CD4-positive, alpha-beta T cell (primary cell): ENCODE measurements around the gene LRRC58. TPM values are rescaled to one million over a fixed set of nuclear protein-coding genes. Genes with fewer than 3 reads are reported as not detected.

Source experiments
- ATAC-seq: fragments of 200-7000 bp; cut with Tn5 transposase; one replicate; pipeline ENCODE4 v1.10.0; 2022; ENCODE audit warnings: mild to moderate bottlenecking; ENCODE audit not compliant: poor library complexity
- CTCF ChIA-PET: fragments of 350-600 bp; sonication (Branson Sonifier 250); formaldehyde crosslinking; loops from one replicate; lab custom pipeline; 2021; ENCODE audit warnings: antibody characterized with exemption, inconsistent platforms; lab: Charles Lee
- POLR2A ChIA-PET: fragments of 350-600 bp; sonication (Branson Sonifier 250); formaldehyde crosslinking; loops from one replicate; lab custom pipeline; 2021; ENCODE audit warnings: antibody characterized with exemption, inconsistent platforms; lab: Charles Lee
- DNase-seq, 14 experiments: peaks; one replicate each; pipeline ENCODE4 v3.0.0-alpha.2; 2013 to 2020; ENCODE audit warnings: mixed read lengths in 2 of 14
- H3K27ac ChIP-seq, 2 donors: one replicate each; pipeline versions ENCODE4 v1.5.1 to v1.7.0; 2013; ENCODE audit warnings: low read length in 2 of 2, low read depth in 1 of 2, mild to moderate bottlenecking in 1 of 2
- H3K27me3 ChIP-seq, 2 experiments: 1 replicate in 1 of 2; 2 replicates in 1 of 2; pipeline versions ENCODE4 v1.6.1 to v1.7.0; 2013; ENCODE audit warnings: low read length in 2 of 2, control low read depth in 1 of 2, mild to moderate bottlenecking in 1 of 2, moderate library complexity in 1 of 2; ENCODE audit not compliant: insufficient read depth in 2 of 2, control insufficient read depth in 1 of 2
- H3K36me3 ChIP-seq: one replicate; pipeline ENCODE4 v1.6.1; 2013; ENCODE audit warnings: low read length, control low read depth; ENCODE audit not compliant: insufficient read depth
- H3K4me1 ChIP-seq: one replicate; pipeline ENCODE4 v1.6.1; 2013; ENCODE audit warnings: low read length, control low read depth; ENCODE audit not compliant: insufficient read depth
- H3K4me3 ChIP-seq: one replicate; pipeline ENCODE4 v1.5.1; 2013; ENCODE audit warnings: mild to moderate bottlenecking, low read length, moderate library complexity
- H3K9me3 ChIP-seq, 2 experiments: 1 replicate in 1 of 2; 2 replicates in 1 of 2; pipeline versions ENCODE4 v1.6.1 to v1.7.0; 2013; ENCODE audit warnings: low read length in 2 of 2, mild to moderate bottlenecking in 2 of 2, control low read depth in 1 of 2, moderate library complexity in 1 of 2; ENCODE audit not compliant: control insufficient read depth in 1 of 2, insufficient read depth in 1 of 2
- H3K27ac Mint-ChIP-seq: one replicate; pipeline ENCODE4 v1.8.0; 2020; ENCODE audit warnings: mixed read lengths
- H3K27me3 Mint-ChIP-seq: one replicate; pipeline ENCODE4 v1.8.0; 2021; ENCODE audit warnings: mixed read lengths
- H3K36me3 Mint-ChIP-seq: one replicate; pipeline ENCODE4 v1.8.0; 2021; ENCODE audit warnings: low read depth, mixed read lengths
- H3K4me1 Mint-ChIP-seq: one replicate; pipeline ENCODE4 v1.8.0; 2021; ENCODE audit warnings: low read depth, mixed read lengths
- H3K4me3 Mint-ChIP-seq: one replicate; pipeline ENCODE4 v1.8.0; 2020; ENCODE audit warnings: mild to moderate bottlenecking, mixed read lengths
- H3K9me3 Mint-ChIP-seq: one replicate; pipeline ENCODE4 v1.8.0; 2020; ENCODE audit warnings: mixed read lengths
- CTCF ChIP-seq: fragments of 200-600 bp; IDR thresholded peaks from one replicate; pipeline ENCODE4 v1.8.0; 2022; ENCODE audit warnings: antibody characterized with exemption, mild to moderate bottlenecking
- intact Hi-C, 2 experiments: fragments of 100-400 bp; cut with DNase I in 1 of 2; cut with micrococcal nuclease in 1 of 2; formaldehyde crosslinking; loops; one replicate each; pipeline versions ENCODE4 v1.15.1 to v1.9.0; 2023 to 2025; cut with DNase I, micrococcal nuclease
- total RNA-seq, 174 experiments: library from RNA in 2 of 174; stranded (reverse) in 2 of 174; gene quantifications; one replicate each; pipeline ENCODE4 v1.2.3 and lab custom pipeline; 2021 to 2026

The LRRC58 gene
- total RNA-seq, 2 experiments from 2014 or later, result 16.6 to 17.7 TPM

GRCh38 chr3:120368172-120368571 is 19.0 kb upstream of the LRRC58 start:
- Mint-ChIP-seq H3K27me3 (peaks cover 24% of the 10 kb centered on the region), H3K36me3 (no peaks in the 10 kb centered on the region), H3K27ac (no peak overlapping the region), H3K9me3 (no peaks in the 10 kb centered on the region), H3K4me3 (no peak overlapping the region), H3K4me1 (no peaks in the 10 kb centered on the region)
- ATAC-seq (no peak), DNase-seq (no peak)
- Histone ChIP-seq H3K4me1 (no peaks in the 10 kb centered on the region), H3K4me3 (no peak overlapping the region), H3K9me3 (no peaks in the 10 kb centered on the region), H3K27ac (no peak overlapping the region), H3K36me3 (no peaks in the 10 kb centered on the region), H3K27me3 (no peaks in the 10 kb centered on the region)
- intact Hi-C loops, result loop anchor here in 1 of 2 experiments (5.0 kb wide), 1 partner anchor 71 kb away; no protein-coding TSS in a partner anchor
- POLR2A ChIA-PET, result no interaction called here
- CTCF ChIA-PET, result no interaction called here
- TF ChIP-seq CTCF, result no peak

- TF ChIP-seq CTCF, result no peak
- no peaks in the 10 kb centered on the region for H3K27me3 ChIP-seq
- no peaks in the 10 kb centered on the region for H3K4me1 ChIP-seq
- intact Hi-C loops, result loop anchor here in 1 of 2 experiments (5.0 kb wide), 1 partner anchor 68 kb away; no protein-coding TSS in a partner anchor
- DNase-seq, result no peak
- no peak overlapping the region for H3K4me3 ChIP-seq
- ChIA-PET CTCF (no interaction called here), POLR2A (no interaction called here)
- Mint-ChIP-seq H3K9me3 (no peaks in the 10 kb centered on the region), H3K4me1 (no peaks in the 10 kb centered on the region), H3K27me3 (peaks cover 36% of the 10 kb centered on the region), H3K4me3 (no peak overlapping the region), H3K27ac (no peak overlapping the region), H3K36me3 (no peaks in the 10 kb centered on the region)
- H3K36me3 ChIP-seq, result no peaks in the 10 kb centered on the region
- H3K27ac ChIP-seq, result no peak overlapping the region
- ATAC-seq, result no peak
- H3K9me3 ChIP-seq, result no peaks in the 10 kb centered on the region
Observed at GRCh38 chr3:120364821-120365220, 15.7 kb upstream of the LRRC58 start.

- DNase-seq (no peak), ATAC-seq (no peak)
- Mint-ChIP-seq H3K4me3 (no peak overlapping the region), H3K27me3 (peaks cover 36% of the 10 kb centered on the region), H3K9me3 (no peaks in the 10 kb centered on the region), H3K36me3 (no peaks in the 10 kb centered on the region), H3K4me1 (no peaks in the 10 kb centered on the region), H3K27ac (no peak overlapping the region)
- intact Hi-C loops, result no loop called here
- POLR2A ChIA-PET, result no interaction called here
- H3K27me3 ChIP-seq, result no peaks in the 10 kb centered on the region
- no peaks in the 10 kb centered on the region for H3K36me3 ChIP-seq
- CTCF ChIA-PET, result no interaction called here
- H3K4me1 ChIP-seq, result no peaks in the 10 kb centered on the region
- H3K9me3 ChIP-seq, result no peaks in the 10 kb centered on the region
- no peak for TF ChIP-seq CTCF
- no peak overlapping the region for H3K27ac ChIP-seq
- H3K4me3 ChIP-seq, result no peak overlapping the region
Observed at GRCh38 chr3:120364101-120364500, 14.9 kb upstream of the LRRC58 start.
